Effector memory CD8-positive, alpha-beta T cell (primary cell): ENCODE results near the gene SORT1.

Experiments
- ATAC-seq: fragments of 150-1000 bp; cut with Tn5 transposase; replicated peaks from 2 replicates; pipeline ENCODE4 v1.10.0; 2021; ENCODE audit warnings: mild to moderate bottlenecking, moderate library complexity
- DNase-seq, 3 experiments: peaks; one replicate each; pipeline ENCODE4 v3.0.0; 2021
- H3K27ac Mint-ChIP-seq, 2 donors: one replicate each; pipeline ENCODE4 v1.8.0; 2022; ENCODE audit warnings: mild to moderate bottlenecking in 2 of 2, mixed read lengths in 2 of 2, moderate library complexity in 2 of 2
- H3K27me3 Mint-ChIP-seq, 2 donors: one replicate each; pipeline ENCODE4 v1.8.0; 2022; ENCODE audit warnings: mixed read lengths in 2 of 2
- H3K36me3 Mint-ChIP-seq: one replicate; pipeline ENCODE4 v1.8.0; 2022; ENCODE audit warnings: mild to moderate bottlenecking, moderate library complexity, mixed read lengths; ENCODE audit not compliant: insufficient read depth
- H3K4me1 Mint-ChIP-seq, 2 donors: one replicate each; pipeline ENCODE4 v1.8.0; 2022; ENCODE audit warnings: low read depth in 2 of 2, mixed read lengths in 2 of 2
- H3K4me3 Mint-ChIP-seq, 2 donors: one replicate each; pipeline ENCODE4 v1.8.0; 2022; ENCODE audit warnings: mild to moderate bottlenecking in 2 of 2, mixed read lengths in 2 of 2, moderate library complexity in 2 of 2
- H3K9me3 Mint-ChIP-seq, 2 donors: one replicate each; pipeline ENCODE4 v1.8.0; 2022; ENCODE audit warnings: mixed read lengths in 2 of 2

Gene SORT1

GRCh38 chr1:109263597-109264378, 133.9 kb downstream of the SORT1 start:
- Mint-ChIP-seq H3K27me3 (no peaks in the 10 kb centered on the region), H3K4me3 (no peak overlapping the region), H3K36me3 (peaks cover 4% of the 10 kb centered on the region), H3K4me1 (peaks cover 0 to 6% of the 10 kb centered on the region in 2 donors), H3K27ac (no peak overlapping the region), H3K9me3 (no peaks in the 10 kb centered on the region)
- ATAC-seq (peak; percentile 98), DNase-seq (peak; percentile 70 to 75 (median 74))

- no peak overlapping the region for H3K4me3 Mint-ChIP-seq
- ATAC-seq, result peak; percentile 11
- no peaks in the 10 kb centered on the region for H3K9me3 Mint-ChIP-seq
These were observed 134.5 kb downstream of the SORT1 start for GRCh38 chr1:109263234-109263596.

DNA sequence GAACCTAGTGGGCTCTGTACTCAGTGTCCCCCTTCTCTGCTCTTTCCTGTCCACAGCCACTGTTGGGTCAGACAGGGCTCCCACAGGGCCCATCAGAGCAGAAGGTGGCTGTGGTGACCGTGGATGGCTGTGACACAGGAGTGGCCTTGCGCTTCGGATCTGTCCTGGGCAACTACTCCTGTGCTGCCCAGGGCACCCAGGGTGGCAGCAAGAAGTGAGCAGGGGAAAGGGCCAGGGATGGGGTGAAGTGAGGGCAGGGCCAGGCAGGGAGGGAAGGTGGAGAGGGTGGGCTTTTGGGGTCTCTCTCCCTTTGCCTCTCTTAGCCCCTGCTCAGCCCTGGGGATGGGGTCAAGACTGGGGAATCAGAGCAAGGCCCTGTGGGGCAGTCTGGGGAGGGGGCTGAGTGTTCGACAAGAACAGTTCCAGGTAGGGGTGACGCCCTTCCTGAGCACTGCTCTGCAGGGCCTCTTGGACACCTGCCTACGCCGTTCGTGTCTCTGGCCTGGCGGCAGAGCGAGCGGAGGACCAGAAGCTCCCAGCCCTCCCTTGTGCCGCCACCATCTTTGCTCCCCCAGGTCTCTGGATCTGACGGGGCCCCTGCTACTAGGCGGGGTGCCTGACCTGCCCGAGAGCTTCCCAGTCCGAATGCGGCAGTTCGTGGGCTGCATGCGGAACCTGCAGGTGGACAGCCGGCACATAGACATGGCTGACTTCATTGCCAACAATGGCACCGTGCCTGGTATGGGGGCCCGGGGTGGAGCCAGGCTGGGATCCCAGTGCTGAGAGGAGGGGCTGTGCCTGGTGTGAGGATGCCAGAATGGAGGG, 135.3 kb downstream of the SORT1 start:
- DNase-seq, result no peak

More at GRCh38 chr1:109263234-109263596, 134.5 kb downstream of the SORT1 start:
- Mint-ChIP-seq H3K36me3 (peaks cover 4% of the 10 kb centered on the region), H3K4me1 (peaks cover 0 to 6% of the 10 kb centered on the region in 2 donors), H3K27ac (no peak overlapping the region), H3K27me3 (no peaks in the 10 kb centered on the region)
- no peak for DNase-seq

GRCh38 chr1:109261578-109261977, 136.1 kb downstream of the SORT1 start:
- no peak overlapping the region for H3K27ac Mint-ChIP-seq
- H3K27me3 Mint-ChIP-seq, result no peaks in the 10 kb centered on the region
- peaks cover 6 to 11% of the 10 kb centered on the region in 2 donors for H3K4me1 Mint-ChIP-seq
- ATAC-seq, result no peak
- no peak overlapping the region for H3K4me3 Mint-ChIP-seq
- no peaks in the 10 kb centered on the region for H3K9me3 Mint-ChIP-seq
- peaks cover 7% of the 10 kb centered on the region for H3K36me3 Mint-ChIP-seq
- DNase-seq, result no peak

More for the DNA sequence above, 135.3 kb downstream of the SORT1 start:
- peaks cover 7% of the 10 kb centered on the region for H3K36me3 Mint-ChIP-seq
- no peak overlapping the region for H3K27ac Mint-ChIP-seq
- no peak overlapping the region for H3K4me3 Mint-ChIP-seq
- H3K27me3 Mint-ChIP-seq, result no peaks in the 10 kb centered on the region
- peaks cover 5 to 6% of the 10 kb centered on the region in 2 donors for H3K4me1 Mint-ChIP-seq
- no peak for ATAC-seq
- H3K9me3 Mint-ChIP-seq, result no peaks in the 10 kb centered on the region

DNA sequence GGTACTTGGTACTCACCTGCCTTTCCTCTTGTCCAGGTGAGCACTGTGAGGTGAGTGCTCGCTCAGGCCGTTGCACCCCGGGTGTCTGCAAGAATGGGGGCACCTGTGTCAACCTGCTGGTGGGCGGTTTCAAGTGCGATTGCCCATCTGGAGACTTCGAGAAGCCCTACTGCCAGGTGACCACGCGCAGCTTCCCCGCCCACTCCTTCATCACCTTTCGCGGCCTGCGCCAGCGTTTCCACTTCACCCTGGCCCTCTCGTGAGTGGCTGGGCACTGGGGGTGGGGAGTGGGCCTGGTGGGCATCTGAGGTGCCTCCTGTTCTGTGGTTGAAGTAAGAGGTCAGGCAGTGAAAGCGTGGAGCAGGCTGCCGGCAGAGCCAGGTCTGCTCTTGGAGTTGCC, 136.7 kb downstream of the SORT1 start:
- peaks cover 7% of the 10 kb centered on the region for H3K36me3 Mint-ChIP-seq
- no peak overlapping the region for H3K27ac Mint-ChIP-seq
- no peak overlapping the region for H3K4me3 Mint-ChIP-seq
- ATAC-seq (no peak), DNase-seq (no peak)
- H3K9me3 Mint-ChIP-seq, result no peaks in the 10 kb centered on the region
- no peaks in the 10 kb centered on the region for H3K27me3 Mint-ChIP-seq
- H3K4me1 Mint-ChIP-seq, result peaks cover 6 to 14% of the 10 kb centered on the region in 2 donors

DNA sequence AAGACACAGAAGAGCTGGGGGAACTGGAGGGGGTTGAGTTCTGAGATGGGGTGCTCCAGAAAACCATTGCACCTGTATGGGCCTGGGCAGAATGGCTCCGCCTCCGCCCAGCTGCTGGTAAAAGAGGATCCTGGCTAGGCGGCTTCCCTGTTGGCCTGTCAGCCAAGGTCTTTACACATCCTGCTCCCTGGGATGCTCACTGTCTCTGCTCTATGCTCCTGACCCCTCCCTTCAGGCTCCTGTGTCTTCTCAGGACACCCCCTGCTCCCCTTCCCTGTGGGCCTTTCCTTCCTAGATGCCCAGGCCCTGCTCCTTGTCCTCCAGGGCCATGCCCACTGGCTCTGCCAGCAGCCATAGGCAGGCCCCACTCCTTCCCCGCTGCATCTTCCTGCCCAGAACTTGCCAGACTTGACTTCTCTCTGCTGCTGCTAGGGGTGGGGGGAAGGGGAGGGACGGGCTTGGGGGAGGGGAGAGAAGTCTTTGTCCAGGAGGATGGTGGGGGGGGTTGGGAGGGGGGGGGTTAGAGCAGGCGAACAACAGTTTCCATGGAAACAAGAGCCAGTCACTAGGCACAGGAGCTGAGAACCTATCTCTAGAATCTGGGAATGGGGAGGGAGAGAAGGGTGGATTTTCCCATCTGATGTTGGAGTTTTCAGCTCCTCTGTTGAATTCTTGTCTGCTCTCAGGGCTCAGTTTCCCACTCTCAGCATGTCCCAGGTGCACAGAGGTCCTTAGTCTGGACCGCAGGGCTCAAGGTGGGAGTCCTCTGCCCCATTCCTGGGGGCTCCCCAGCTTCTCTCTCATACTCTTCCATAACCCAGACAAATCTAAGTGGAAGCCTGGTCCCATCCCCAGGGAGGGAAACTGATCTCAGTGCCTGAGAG, 137.8 kb downstream of the SORT1 start:
- Mint-ChIP-seq H3K27me3 (no peaks in the 10 kb centered on the region), H3K4me3 (no peak overlapping the region), H3K36me3 (peaks cover 7% of the 10 kb centered on the region), H3K9me3 (no peaks in the 10 kb centered on the region), H3K4me1 (peaks cover 12 to 19% of the 10 kb centered on the region in 2 donors), H3K27ac (peak overlapping the region in 1 of 2 donors; percentile 75)
- DNase-seq (no peak), ATAC-seq (no peak)
